ENCODE data around the gene LHFPL6. TPM values are rescaled to one million over a fixed set of nuclear protein-coding genes. Genes with fewer than 3 reads are reported as not detected.

Gene LHFPL6
- total RNA-seq, 4 donors from 2014 or later: 113 to 177 (median 146) TPM

DNA sequence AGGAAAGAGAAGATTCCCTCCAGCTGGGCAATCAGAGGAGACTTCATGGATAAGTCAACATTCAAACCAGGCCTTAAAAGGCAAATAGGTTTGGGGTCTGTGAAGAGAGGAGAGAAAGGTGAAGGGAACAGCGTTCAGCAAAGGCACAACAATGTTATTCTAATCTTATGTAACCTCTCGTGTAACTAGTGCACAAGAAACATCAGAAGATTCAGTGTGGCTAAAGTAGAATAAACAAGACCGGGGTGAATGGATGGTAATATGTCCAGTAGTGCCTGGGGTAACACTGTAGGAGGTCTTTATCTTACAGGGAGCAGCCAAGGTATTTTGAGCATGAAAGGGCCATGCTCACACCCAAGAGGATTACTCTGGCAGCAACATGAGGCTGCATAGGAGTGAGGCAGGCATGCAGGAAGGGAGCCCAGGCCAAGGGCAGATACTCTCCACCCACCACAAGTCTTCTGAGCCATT lies 24.1 kb downstream of the LHFPL6 start:
- no peak for TF ChIP-seq EP300 (IDR thresholded peaks at IDR 0.05)
- TF ChIP-seq POLR2A (IDR thresholded peaks at IDR 0.05): no peak
- TF ChIP-seq, protein P1, sequence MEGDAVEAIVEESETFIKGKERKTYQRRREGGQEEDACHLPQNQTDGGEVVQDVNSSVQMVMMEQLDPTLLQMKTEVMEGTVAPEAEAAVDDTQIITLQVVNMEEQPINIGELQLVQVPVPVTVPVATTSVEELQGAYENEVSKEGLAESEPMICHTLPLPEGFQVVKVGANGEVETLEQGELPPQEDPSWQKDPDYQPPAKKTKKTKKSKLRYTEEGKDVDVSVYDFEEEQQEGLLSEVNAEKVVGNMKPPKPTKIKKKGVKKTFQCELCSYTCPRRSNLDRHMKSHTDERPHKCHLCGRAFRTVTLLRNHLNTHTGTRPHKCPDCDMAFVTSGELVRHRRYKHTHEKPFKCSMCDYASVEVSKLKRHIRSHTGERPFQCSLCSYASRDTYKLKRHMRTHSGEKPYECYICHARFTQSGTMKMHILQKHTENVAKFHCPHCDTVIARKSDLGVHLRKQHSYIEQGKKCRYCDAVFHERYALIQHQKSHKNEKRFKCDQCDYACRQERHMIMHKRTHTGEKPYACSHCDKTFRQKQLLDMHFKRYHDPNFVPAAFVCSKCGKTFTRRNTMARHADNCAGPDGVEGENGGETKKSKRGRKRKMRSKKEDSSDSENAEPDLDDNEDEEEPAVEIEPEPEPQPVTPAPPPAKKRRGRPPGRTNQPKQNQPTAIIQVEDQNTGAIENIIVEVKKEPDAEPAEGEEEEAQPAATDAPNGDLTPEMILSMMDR (IDR thresholded peaks at IDR 0.05): no peak
- Histone ChIP-seq H3K4me1 (peaks cover 0 to 42% (median 10%) of the 10 kb centered on the region in 4 donors), H3K27ac (no peak overlapping the region), H3K36me3 (peaks cover 0 to 3% (median 0%) of the 10 kb centered on the region in 3 donors), H3K27me3 (no peaks in the 10 kb centered on the region), H3K4me3 (no peak overlapping the region), H3K9me3 (no peaks in the 10 kb centered on the region)
- DNase-seq (ENCODE audit: low spot score in 2 of 2): no peak
- 66 to 68% methylated on average over 3 of the region's 3 CpGs for WGBS, 2 donors

DNA sequence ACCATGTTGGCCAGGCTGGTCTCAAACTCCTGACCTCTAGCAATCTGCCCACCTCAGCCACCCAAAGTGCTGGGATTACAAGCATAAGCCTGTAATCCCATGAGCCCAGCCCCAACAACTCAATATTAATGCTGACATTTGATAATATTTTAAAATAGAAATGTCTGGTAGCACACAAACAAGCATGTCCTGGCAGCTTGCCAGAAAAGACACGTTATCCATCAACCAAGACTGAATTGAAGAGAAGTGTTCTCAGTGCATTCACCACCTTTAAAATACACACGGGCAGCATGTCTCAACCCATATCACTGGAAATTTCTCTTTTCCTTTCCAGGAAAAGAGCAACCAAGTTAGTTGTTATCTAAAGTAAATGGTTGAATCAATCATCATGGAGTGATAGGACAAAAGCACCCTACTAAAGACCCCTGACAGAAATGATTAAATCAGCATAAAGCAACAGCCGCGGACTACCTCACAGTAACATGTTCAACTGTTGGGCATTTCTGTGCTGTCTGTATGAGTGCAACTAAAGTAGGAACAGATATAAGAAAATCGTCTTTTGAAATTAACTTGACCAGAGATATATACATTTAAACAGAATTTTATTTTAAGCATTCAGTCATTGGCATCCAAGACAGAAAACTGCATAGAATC lies 25.0 kb downstream of the LHFPL6 start:
- peaks cover 0 to 42% (median 9%) of the 10 kb centered on the region in 4 donors for H3K4me1 ChIP-seq
- peak in 1 of 2 donors; percentile 20 for DNase-seq (ENCODE audit: low spot score in 2 of 2)
- 85 to 86% methylated on average over 5 of the region's 5 CpGs for whole genome bisulfite sequencing, 2 donors

DNA sequence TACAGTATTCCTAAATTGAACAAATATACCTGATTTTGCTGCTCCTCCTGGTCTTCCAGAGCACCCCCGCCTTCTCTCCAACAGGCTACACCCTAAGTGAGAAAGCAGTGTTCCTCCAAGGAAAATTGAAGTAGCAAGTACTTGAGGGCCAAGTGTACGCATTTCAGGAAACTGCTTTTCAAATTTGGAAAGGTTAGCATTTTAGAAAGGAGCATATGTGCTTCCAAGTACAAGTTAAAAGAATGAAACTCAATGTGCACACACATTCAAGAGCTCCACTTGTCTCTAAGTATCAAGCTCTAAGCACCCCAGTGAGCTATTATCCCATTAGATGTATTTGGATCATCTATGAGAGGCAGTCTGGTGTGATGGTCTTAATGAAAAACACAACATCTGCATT lies 25.8 kb downstream of the LHFPL6 start:
- peaks cover 0 to 2% (median 0%) of the 10 kb centered on the region in 3 donors for H3K36me3 ChIP-seq
- no peaks in the 10 kb centered on the region for H3K9me3 ChIP-seq
- TF ChIP-seq, protein P1 (IDR thresholded peaks at IDR 0.05): no peak
- TF ChIP-seq POLR2A (IDR thresholded peaks at IDR 0.05): no peak
- no peaks in the 10 kb centered on the region for H3K27me3 ChIP-seq
- no peak overlapping the region for H3K4me3 ChIP-seq
- H3K27ac ChIP-seq: no peak overlapping the region
- WGBS, 2 donors: 84 to 86% methylated on average over 2 of the region's 2 CpGs
- no peak for DNase-seq (ENCODE audit: low spot score in 2 of 2)
- peaks cover 0 to 42% (median 9%) of the 10 kb centered on the region in 4 donors for H3K4me1 ChIP-seq

More for the DNA sequence above, 25.0 kb downstream of the LHFPL6 start:
- TF ChIP-seq, protein P1 (IDR thresholded peaks at IDR 0.05): no peak
- no peak for TF ChIP-seq POLR2A (IDR thresholded peaks at IDR 0.05)
- TF ChIP-seq EP300 (IDR thresholded peaks at IDR 0.05): no peak
- H3K9me3 ChIP-seq: no peaks in the 10 kb centered on the region
- H3K36me3 ChIP-seq: peaks cover 0 to 3% (median 0%) of the 10 kb centered on the region in 3 donors
- H3K27me3 ChIP-seq: no peaks in the 10 kb centered on the region
- no peak overlapping the region for H3K4me3 ChIP-seq
- no peak overlapping the region for H3K27ac ChIP-seq

DNA sequence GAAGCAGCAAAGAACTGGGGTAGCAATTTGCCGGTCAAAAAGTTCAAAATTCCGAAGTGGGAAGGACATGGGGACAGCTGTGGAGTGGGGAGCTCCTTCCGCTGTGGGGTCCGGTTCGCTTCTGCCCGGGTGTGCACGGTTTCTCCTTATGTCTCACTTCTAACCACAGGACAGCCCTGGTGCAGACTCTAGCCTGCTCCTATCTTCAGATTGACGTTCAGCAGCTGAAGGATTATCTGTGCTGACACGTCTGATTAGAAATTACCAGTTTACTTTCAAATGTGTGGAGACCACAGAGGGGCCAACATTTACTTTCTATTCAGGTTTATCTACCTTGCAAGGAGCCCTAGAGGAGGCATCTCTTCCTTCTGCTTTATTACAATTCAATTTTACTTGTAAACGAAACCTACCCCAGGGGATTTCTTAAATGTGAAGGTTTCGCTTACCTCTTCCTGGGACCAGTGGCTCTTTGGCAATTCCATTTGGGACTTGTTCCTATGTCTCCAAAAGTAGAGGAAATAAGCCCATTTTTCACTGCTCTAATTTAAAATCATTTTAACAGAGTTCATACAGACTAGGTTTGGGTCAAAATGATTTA lies 27.3 kb downstream of the LHFPL6 start:
- Histone ChIP-seq H3K9me3 (no peaks in the 10 kb centered on the region), H3K4me3 (no peak overlapping the region), H3K36me3 (peaks cover 0 to 3% (median 0%) of the 10 kb centered on the region in 3 donors), H3K4me1 (peaks cover 0 to 35% (median 9%) of the 10 kb centered on the region in 4 donors), H3K27ac (no peak overlapping the region), H3K27me3 (no peaks in the 10 kb centered on the region)
- 88 to 92% methylated on average over 11 of the region's 11 CpGs for WGBS, 2 donors
- TF ChIP-seq POLR2A (IDR thresholded peaks at IDR 0.05) (no peak), EP300 (IDR thresholded peaks at IDR 0.05) (no peak)
- TF ChIP-seq, protein P1 (IDR thresholded peaks at IDR 0.05): no peak
- DNase-seq (ENCODE audit: low spot score in 2 of 2): no peak

DNA sequence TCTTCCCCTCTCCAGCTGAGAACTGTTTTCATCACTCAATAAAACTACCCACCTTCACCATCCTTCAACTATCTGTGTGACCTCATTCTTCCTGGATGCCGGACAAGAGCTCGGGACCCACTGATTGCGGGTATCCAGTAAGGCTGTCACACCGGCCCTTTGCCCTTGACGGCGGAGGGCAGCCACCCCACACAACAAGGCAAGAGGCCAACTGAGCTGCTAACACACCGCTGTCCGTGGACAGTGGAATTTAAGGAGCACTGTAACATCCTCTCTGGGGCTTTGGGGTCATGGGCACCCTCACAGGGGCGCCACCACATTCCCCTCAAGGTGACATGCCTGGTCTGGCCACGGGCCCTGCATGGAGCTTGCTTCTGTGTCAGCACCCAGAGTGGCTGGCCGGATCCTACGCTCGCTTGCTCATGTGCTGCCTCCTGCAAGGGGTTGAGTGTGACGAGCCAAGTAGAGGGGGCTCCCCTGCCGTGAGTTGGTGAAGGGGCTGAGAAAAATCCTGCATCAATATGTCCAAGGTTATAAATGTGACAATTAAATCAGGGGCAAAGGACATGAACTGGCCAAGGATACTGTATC lies 31.4 kb downstream of the LHFPL6 start:
- 87 to 93% methylated on average over 15 of the region's 15 CpGs for WGBS, 2 donors
- H3K9me3 ChIP-seq: no peaks in the 10 kb centered on the region
- no peak overlapping the region for H3K4me3 ChIP-seq
- H3K36me3 ChIP-seq: peaks cover 0 to 3% (median 0%) of the 10 kb centered on the region in 3 donors
- no peaks in the 10 kb centered on the region for H3K27me3 ChIP-seq
- TF ChIP-seq POLR2A (IDR thresholded peaks at IDR 0.05) (no peak), EP300 (IDR thresholded peaks at IDR 0.05) (no peak)
- TF ChIP-seq, protein P1 (IDR thresholded peaks at IDR 0.05): no peak
- peaks cover 0 to 2% (median under 1%) of the 10 kb centered on the region in 4 donors for H3K4me1 ChIP-seq
- no peak for DNase-seq (ENCODE audit: low spot score in 2 of 2)
- H3K27ac ChIP-seq: no peak overlapping the region
